GM19438 (cell line): Measurements from ENCODE around the gene LRRC3.
"Not testable (repeated sequence)": the region's sequence is repeated elsewhere in the genome, so short reads cannot be mapped to it uniquely, and the experiment has no call there.

ENCODE experiments used
- ATAC-seq: cut with Tn5 transposase; IDR thresholded peaks from one replicate; pipeline ENCODE4 v1.9.1; 2021; ENCODE audit warnings: low read depth; ENCODE audit not compliant: unreplicated experiment

The LRRC3 gene

DNA sequence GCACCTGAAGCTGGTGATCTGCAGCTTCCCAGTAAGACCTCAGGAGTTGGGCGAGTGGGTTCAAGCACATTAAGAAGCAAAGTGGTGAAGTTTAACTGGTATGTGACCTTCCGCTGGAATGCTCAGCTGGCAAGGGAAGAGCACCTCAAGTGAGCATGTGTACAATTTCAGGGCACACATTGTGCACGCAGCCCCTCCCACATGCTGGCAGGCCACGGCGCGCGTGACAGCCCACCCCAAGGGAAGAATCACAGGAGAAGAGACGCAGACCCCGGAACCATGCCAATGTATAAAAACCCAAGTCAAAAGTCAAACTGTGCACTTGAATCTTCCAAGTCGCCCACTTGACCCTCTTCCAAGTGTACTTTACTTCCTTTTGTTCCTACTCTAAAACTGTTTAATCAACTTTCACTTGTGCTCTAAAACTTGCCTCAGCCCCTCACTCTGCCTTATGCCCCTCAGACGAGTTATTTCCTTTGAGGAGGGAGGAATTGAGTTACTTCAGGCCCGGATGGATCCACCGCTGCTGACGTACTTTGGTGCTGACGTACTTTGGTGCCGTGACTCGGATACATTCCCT lies 20.0 kb downstream of the LRRC3 start:
- ATAC-seq, result no peak

DNA sequence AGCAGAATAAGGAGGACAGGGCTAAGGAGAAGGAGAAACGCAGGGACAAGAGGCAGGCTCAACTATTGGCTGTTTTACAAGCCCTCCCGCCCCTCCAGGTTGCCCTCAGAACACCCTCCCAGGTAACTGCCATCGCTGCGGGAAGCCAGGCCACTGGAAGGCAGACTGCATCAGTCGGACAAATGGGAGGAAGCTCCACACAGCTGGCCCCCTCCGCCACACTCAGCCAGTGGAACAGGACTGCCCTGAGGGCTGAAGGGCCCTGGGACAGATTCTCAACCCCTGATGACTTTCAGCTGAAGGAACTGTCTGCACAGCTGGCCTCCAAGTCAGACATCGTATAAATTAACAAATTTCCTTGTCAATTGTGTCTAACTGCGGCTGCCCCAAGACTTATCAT lies 21.8 kb downstream of the LRRC3 start:
- ATAC-seq, result no peak

DNA sequence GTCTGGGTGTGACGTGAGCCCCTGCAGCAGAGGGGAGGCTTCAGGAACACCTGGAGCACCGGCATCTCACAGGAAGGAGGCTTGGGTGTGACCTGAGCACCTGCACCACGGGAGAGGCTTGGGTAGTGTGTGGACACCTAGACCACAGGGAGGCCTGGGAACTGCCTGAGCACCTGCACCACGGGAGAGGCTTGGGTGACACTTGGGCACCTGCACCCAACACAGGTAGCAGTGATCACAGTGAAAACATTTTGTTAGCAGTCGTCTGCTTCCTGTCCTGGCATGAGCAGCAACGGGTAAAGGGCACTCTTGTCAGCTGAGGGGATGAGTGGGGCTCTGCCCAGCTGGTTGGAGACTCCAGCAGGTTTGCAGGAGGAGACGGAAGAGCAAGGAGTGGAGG lies 22.4 kb downstream of the LRRC3 start:
- no peak for ATAC-seq

DNA sequence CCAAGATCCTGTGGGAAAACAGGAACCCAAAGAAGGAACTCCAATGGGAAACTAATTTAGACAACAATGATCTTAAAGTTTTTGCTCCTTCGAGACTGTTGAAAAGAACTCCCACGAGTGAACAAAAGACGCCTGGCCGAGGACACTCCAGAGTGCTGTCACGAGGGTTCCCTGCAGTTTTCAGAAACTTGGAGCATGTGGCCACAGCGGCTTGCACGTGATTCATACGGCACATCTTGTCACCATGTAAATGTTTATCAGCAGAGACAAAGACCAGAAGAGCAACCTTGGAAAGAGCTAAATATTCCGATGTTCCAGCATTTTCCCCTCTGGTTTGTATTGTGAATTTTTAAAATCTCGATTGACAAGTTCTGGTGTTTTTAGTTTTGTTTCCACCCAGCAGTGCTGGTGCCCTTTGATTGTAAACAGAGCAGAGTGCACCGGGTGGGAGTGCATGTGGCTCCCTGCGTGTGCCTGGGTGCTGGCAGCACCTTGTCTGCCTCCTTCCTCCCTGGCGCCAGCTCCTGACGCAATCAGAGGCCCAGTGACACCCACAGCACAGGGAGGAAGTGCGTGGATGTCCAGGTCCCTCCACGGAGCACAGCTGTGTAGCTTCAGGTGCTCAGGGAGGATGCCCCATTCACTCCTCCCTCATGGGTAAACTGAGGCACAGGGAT lies 23.0 kb downstream of the LRRC3 start:
- no peak for ATAC-seq

DNA sequence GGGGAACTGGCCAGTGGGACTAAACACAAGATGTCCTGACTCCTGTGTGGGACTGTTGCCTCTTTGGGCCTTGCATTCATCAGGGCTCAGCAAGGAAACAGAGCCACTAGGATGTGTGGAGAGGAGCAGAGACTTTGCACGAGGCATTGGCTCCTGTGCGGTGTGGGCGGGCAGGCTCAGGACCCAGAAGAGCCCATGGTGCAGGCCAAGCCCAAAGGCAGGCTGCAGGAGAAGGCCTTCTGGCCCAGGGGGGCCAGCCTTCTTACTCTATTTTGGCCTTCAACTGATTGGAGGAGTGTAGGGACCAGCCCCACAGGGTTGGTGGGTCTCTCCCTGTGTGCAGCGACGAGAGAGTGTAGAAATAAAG lies 23.5 kb downstream of the LRRC3 start:
- ATAC-seq, result no peak

DNA sequence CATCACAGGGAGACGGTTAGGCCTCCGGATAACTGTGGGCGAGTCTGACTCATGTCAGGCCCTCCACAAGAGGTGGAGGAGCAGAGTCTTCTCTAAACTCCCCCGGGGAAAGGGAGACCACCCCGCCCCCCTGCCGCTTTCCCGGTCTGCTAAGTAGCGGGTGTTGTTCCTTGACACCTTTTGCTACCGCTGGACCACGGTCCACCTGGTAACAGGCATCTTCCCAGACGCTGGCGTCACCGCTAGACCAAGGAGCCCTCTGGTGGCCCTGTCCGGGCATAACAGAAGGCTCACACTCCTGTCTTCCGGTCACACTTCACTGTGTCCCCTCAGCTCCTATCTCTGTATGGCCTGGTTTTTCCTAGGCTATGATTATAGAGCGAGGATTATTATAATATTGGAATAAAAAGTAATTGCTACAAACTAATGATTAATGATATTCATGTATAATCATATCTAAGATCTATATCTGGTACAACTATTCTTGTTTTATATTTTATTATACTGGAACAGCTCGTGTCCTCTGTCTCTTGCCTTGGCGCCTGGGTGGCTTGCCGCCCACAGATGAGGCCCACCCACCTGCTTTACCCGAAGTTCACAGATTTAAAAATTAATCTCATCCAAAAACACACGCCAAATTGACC lies 24.4 kb downstream of the LRRC3 start:
- ATAC-seq, result not testable (repeated sequence)

DNA sequence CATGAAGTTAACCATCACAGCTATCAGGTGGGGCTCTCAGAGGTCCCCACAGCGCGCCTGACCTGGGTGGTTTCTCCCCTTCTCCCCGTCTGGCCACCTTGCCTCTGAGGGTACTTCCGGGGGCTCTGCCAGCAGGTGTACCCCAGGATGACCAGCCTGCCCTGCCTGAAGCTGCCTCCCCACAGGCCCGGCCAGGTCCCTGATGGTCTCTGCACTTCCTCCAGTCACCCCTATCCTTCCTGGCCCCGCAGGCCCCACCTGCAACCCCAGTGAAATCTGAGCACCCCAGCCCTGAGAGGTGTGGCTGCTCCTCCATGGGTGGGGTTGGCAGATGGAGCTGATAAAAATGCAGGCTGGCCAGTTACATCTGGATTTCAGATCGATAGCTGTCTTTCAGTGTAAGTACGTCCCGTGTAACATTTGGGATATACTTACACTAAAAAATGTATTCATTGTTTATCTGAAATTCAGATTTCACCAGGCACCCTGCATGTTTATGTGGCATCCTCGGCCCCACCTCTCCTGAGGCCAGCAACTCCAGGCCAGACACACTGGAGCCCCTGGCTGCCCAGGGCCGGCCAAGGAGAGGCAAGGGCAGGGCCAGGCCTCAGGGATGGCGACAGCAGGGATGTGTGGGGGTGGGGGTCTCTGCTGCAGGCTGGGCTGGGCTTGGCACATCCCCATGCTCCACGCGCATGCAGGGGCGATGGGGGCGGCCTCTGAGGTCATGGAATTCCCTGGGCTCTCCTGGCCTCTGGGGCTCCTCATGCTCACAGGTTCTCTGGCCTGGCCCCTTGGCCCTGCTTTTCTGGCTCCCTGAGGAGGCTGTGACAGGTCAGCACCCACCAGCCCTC lies 25.1 kb downstream of the LRRC3 start:
- no peak for ATAC-seq

DNA sequence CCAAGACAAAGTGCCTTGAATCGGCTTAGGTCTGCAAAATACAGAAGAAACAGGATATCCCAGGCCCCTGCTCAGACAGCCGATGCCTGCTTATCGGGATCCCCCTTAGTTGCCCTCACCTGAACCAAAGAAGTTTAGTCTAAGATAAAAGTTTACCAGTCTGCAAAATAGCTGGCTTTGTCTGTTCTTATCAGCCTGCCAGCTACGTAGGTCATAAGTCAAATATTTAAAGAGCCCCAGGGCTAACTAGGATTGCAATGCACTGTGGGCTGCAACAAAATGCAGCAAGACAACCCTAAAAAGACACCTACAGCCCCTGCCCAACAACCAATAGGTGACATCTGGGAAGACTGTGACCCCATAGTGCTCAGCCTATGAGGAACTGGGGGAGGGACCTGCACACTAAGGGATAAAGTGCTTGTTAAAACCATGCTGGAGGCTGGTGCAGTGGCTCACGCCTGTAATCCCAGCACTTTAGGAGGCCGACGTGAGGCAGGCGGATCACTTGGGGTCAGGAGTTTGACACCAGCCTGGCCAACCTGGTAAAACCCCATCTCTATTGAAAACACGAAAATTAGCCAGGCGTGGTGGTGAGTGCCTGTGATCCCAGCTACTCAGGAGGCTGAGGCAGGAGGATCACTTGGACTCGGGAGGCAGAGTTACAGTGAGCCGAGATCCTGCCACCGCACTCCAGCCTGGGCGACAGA lies 27.4 kb downstream of the LRRC3 start:
- no peak for ATAC-seq

DNA sequence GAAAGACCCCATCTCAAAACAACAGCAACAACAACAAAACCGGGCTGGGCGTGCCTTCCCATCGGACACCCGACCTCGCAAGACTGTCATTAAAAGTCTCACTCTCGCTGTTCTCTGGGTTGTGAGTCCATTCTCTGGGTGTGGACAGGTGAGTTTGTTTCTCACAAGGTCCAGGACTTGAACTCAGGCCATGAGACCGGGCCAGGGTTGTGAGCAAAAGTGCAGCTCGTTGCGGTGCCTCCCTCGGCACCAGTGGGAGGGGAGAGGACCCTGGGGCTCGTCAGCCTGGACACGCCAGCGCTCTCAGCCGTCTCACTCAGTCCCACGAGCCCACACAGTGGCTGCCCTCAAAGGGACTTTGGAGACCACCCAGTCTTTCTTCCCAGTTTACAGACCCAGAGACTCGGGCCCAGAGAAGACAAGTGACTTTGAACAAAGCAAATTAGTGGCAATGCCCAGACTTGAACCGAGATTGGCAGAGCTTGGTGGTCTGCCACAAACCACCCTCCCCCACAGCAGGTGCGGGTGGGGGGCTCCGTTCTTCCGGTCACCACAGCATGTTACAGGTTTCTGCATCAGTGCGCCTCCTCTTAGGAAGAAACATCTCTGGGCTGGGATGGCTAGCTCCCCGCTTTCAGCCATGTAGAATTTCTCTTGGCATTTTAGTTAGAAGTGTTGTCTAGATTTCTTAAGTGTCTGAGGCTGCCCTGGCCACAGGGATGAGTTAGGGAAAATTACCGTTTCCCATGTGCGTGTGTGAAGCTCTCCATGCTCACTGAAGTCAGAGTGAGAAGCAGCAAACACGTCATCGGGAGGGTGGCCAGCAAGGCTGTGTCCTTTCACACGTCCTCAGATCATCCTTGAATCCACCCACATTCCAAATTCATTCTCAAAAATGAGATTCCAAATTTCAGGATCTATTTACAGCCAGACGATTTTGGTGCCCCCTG lies 28.3 kb downstream of the LRRC3 start:
- ATAC-seq, result no peak

DNA sequence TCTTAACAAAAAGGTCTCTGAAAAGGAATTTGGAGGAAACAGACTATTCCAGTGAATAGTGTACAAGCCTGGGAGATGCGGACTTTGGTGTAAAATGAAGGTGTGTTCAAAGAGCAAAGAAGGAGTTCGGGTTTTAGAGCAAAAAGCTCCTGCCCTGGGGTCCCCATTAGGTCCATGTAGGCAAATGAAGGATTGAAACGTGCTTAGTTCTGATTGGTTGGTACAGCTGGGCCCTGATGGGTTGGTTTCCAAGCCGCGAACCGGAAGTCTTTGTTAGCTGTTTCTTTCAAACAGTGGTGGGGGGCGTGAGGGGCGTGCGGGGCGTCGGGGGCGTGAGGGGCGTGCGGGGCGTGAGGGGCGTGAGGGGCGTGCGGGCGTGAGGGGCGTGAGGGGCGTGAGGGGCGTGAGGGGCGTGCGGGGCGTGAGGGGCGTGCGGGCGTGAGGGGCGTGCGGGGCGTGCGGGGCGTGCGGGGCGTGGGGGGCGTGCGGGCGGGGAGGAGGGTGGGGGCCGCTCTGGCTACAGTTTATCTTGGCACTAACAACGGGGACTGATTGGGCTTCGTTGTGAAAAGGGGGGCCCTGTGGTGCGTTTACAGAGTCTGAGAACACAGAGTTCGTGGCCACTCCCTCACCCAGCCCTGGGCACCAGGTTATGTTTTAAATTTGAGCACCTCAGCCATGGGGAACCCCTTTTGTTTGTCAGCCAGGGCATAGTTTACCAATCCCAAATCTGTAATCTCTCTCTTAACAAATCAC lies 29.4 kb downstream of the LRRC3 start:
- no peak for ATAC-seq

DNA sequence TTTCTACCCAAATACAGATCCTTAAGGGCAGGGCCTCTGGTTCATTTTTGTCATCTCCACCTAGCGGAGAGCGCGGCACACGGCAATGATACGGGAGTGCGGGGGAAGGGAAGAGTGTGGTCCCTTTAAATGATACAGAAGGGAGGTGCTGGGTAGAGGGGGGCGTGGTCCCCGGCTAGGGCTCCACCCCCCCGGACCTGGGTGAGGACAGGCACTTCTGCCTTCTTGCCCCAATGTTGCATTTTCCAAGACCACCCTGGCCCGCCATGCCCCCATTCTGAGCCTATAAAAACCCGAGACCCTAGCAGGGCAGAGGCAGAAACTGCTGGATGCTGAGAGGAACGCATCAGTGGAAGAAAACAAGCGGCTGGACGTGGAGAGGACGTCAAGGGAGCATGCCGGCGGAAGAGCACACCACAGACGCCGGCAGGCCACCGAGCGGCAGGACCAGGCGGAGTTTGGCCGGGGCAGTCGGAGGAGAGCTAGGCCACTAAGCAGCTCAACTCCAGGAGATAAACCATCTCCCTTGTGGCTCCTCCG lies 30.0 kb downstream of the LRRC3 start:
- no peak for ATAC-seq

DNA sequence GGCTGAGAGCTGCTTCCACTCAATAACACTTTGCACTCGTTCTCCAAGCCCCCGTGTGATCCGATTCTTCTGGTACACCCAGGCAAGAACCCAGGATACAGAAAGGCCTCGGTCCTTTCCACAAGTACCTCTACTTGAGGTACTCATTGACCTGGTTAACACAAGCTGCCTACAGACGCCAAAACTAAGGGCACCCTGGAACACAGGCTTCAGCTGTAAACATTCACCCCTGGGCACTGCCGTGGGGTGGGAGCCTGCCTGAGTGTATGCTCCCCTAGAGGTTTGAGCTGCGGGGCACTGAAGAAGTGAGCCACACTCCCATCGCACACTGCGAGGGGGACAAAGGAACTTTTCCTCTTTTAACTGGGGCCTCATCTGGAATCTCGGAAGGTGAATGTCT lies 30.5 kb downstream of the LRRC3 start:
- no peak for ATAC-seq

DNA sequence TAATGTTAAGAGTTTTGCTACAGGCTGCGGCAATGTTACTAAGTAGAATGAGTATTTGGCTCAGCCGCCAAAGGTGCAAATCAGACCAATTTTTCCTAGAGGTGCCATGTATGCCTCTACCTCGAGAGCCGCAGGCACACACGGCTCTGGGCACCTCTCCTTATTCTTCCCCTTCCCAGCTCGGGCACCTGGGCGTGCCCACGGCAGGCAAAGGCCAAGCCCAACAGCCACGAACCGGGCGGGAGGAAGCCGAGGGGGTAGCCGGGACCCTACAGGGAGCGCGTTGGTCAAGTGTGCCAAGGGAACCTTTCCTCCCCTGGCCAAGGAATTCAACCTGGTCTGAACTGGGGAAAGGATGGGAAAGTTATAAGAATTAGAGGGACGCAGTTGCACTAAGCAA lies 31.0 kb downstream of the LRRC3 start:
- no peak for ATAC-seq

DNA sequence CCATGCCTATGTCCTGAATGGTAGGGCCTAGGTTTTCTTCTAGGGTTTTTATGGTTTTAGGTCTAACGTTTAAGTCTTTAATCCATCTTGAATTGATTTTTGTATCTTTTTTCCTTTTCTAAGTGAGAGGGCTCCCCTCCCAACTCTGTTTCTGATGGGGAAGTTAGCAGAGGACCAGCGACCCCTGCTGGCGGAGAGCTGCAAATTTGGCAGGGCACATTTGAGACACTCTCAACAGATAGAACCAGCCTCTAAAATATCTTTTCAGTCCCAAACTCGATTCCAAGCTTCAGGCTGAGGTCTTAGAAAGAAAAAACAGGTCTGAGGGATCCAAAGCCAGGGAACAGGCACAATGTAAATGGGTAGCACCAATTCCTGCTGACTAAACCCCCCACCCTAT lies 32.5 kb downstream of the LRRC3 start:
- ATAC-seq, result no peak

DNA sequence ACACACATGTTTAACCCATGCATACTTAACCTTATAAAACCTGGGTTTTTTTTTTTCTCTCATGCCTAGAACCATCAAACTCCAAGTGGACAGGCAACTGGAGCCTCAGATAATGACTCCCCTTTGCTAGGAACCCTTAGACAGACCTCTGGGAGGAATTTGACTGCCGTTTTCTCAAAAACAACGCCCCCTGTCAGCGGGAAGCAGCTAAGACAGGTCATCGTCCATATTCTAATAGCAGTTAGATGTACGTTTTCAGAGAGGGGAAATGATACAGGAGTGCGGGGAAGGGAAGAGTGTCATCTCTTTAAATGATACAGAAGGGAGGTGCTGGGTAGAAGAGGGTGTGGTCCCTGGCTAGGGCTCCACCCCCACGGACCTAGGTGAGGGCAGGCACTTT lies 34.7 kb downstream of the LRRC3 start:
- ATAC-seq, result no peak

DNA sequence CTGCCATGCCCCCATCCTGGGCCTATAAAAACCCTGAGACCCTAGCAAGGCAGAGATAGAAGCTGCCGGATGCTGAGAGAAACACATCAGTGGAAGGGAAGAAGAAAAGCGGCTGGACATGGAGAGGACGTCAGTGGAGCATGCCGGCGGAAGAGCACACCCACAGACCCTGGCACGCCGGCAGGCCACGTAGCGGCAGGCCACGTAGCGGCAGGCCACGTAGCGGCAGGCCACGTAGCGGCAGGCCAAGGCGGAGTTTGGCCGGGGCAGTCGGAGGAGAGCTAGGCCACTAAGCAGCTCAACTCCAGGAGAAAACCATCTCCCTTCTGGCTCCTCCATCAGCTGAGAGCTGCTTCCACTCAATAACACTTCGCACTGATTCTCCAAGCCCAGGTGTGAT lies 35.1 kb downstream of the LRRC3 start:
- ATAC-seq, result no peak

DNA sequence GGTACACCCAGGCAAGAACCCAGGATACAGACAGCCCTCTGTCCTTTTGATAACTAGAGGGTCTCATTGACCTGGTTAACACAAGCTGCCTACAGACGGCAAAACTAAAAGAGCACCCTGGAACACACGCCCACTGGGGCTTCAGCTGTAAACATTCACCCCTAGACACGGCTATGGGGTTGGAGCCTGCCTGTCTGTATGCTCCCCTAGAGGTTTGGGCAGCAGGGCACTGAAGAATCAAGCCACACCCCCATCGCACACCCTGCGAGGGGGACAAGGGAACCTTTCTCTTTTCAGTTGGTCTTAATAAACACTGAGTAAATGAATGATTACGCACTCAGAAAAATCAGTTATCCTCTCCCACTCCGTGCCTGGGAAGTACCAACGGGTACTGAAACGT lies 35.5 kb downstream of the LRRC3 start:
- ATAC-seq, result no peak

DNA sequence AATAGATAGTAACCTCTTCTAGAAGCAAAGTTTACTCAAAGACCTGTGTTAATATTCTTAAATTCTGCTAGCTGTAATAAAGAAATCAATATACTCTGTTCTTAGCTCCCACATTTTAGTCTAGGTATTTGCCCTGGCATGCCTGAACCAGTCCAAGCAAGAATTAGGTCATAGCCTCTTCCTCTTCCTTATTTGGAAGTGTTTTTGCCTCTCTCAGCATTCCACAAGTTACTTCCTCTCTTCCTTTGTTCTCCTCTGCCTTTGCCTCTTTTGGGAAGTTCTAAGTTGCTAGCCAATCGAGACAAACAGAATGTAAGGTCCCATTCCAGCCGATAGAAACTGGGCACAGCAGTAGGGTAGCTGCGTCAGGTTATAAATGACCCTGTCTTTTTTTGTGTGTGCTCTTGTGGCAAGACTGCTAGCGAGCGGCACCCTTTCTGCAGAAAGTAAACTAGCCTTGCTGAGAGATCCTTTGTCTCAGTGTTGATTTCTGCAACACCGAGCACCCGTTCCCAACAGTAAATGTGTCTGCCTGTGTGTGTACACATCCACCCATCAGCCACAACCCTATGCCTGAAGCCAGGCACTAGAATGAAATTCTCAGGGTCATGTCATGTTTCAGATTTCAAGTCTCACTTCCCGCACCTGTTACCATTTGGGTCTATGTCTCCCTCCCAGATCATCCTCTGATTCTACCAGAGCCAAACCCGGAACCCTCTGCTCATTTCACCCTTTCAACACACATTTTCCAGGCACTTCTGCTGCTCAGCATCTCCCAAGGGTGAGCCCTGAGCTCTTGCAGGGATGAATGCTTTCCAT lies 37.5 kb downstream of the LRRC3 start:
- no peak for ATAC-seq
